Choroid plexus epithelial cell (primary cell): ENCODE measurements around the gene SPRED2.

Experiments used
- DNase-seq: peaks from one replicate; pipeline ENCODE4 v3.0.0-alpha.2; 2010; ENCODE audit warnings: low read depth
- H3K4me3 ChIP-seq: 2 replicates; pipeline ENCODE4 v1.5.1; 2011; ENCODE audit warnings: low read depth, mild to moderate bottlenecking, control low read depth, low read length, moderate library complexity
- CTCF ChIP-seq: conservative IDR thresholded peaks from 2 replicates; pipeline ENCODE4 v1.5.1; 2011; ENCODE audit warnings: low read depth, mild to moderate bottlenecking, control low read depth, inconsistent platforms, low read length, moderate library complexity

The SPRED2 gene

GRCh38 chr2:65355186-65355831 lies 77.1 kb downstream of the SPRED2 start:
- no peak for DNase-seq
- no peak overlapping the region for H3K4me3 ChIP-seq
- TF ChIP-seq CTCF = no peak

GRCh38 chr2:65354773-65355172 lies 77.6 kb downstream of the SPRED2 start:
- TF ChIP-seq CTCF = no peak
- no peak for DNase-seq

GRCh38 chr2:65353927-65354326 lies 78.5 kb downstream of the SPRED2 start:
- no peak for DNase-seq
- H3K4me3 ChIP-seq = no peak overlapping the region
- TF ChIP-seq CTCF = no peak

More at GRCh38 chr2:65354773-65355172, 77.6 kb downstream of the SPRED2 start:
- no peak overlapping the region for H3K4me3 ChIP-seq

- no peak overlapping the region for H3K4me3 ChIP-seq
- DNase-seq = no peak
- TF ChIP-seq CTCF = no peak
Measured at GRCh38 chr2:65353046-65353445, 79.4 kb downstream of the SPRED2 start.

GRCh38 chr2:65351948-65352595 lies 80.3 kb downstream of the SPRED2 start:
- DNase-seq = no peak

GRCh38 chr2:65351234-65351947 lies 81.0 kb downstream of the SPRED2 start:
- DNase-seq = peak; percentile 41
- H3K4me3 ChIP-seq = no peak overlapping the region
- no peak for TF ChIP-seq CTCF

More at GRCh38 chr2:65351948-65352595, 80.3 kb downstream of the SPRED2 start:
- no peak for TF ChIP-seq CTCF
- H3K4me3 ChIP-seq = no peak overlapping the region

- TF ChIP-seq CTCF = peak; percentile 56
- peak; percentile 43 for DNase-seq
Measured at GRCh38 chr2:65350651-65351056, 81.7 kb downstream of the SPRED2 start.

More at GRCh38 chr2:65350651-65351056, 81.7 kb downstream of the SPRED2 start:
- no peak overlapping the region for H3K4me3 ChIP-seq
